NCI-H1694 treated with DMSO at 0.1 percent for 48 hours (cell line): ENCODE results near the gene LYPD8.
"Not testable (repeated sequence)": the region's sequence is repeated elsewhere in the genome, so short reads cannot be mapped to it uniquely, and the experiment has no call there.

Experiments
- DNase-seq: peaks from one replicate; lab custom pipeline; 2025; lab: John Stamatoyannopoulos, UW

The LYPD8 gene

GRCh38 chr1:248755517-248755916 is at the start of gene LYPD8:
Gene LYPD8 (minus strand): TSS chr1:248755759. CDS start chr1:248751081, 4,678 bp downstream.
- DNase-seq = no peak

DNA sequence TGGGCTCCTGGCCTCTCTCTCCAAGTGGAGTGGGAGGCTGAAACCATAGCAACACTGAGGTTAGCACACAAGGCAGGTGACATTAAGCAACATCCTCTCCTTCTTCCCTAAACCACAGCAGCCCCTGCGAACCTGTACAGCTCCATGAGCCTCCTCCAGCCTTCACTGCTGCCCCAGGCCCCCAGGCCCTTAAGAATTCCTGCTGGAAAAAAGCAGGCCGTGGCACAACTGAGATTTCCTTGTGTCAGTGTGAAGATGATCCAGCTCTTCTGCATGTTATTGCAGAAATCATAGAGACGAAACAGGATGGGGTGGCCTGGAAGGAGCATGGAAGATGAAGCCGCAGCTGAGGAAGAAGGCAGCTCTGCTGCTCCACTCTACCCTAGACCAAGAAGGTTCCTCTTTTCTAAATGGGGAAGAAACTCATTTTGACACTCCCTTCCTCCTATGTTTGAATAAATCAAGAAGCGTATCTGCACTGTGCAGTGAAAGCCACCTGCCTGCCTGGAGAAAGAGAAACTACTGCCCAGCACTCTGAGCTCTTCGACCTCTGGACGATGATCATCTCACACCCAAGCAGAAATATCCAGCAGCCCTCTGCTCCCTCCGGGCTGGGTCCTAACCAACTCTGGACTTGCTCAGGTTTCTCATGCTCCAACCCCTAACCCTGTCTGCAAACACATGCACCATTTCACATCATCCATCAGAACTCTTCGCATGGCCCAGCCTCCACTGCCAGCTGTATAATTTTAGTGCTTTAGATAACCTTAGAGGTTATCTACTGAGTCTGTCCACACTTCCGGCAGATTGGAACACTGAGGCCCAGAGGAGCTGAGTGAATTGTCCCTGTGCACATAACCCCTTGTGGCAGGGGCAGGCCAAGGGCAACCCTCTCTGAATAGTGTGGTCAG is 49.5 kb upstream of the LYPD8 start:
- DNase-seq = no peak

GRCh38 chr1:248803501-248803900 is 47.9 kb upstream of the LYPD8 start:
- not testable (repeated sequence) for DNase-seq

DNA sequence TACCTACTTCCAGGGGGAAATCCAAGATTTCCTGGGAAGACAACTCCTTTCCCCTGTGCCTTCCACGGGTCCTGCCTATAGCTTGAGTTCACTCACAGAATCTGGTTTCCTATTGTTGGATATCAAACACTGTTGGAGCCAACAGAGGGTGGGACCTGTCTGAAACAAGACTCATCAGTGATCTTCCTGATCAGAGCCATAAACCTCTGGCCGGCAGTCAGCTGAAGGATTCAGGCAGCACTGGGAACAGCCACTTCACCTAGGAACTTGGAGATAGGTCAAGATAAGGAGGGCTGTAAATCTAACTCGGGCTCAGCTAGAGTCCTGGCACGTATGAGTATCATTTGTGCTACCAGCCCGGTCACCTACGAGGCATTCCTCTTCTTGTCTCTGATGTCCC is 46.9 kb upstream of the LYPD8 start:
- DNase-seq = no peak

- no peak for DNase-seq
Observed at GRCh38 chr1:248800459-248800858, 44.9 kb upstream of the LYPD8 start.

- DNase-seq = no peak
Observed at GRCh38 chr1:248798791-248799190, 43.2 kb upstream of the LYPD8 start.

DNA sequence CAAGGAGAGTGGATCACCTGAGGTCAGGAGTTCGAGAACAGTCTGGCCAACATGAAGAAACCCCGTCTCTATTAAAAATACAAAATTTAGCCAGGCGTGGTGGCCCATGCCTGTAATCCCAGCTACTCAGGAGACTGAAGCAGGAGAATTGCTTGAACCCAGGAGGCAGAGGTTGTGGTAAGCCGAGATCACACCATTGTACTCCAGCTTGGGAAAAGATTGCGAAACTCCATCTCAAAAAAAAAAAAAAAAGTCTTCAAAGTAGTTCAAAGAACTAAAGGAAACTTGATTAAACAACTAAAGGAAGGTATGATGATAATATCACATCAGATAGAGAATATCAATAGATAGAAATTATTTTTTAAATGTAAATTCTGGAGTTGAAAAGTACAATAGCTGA is 39.1 kb upstream of the LYPD8 start:
- not testable (repeated sequence) for DNase-seq

DNA sequence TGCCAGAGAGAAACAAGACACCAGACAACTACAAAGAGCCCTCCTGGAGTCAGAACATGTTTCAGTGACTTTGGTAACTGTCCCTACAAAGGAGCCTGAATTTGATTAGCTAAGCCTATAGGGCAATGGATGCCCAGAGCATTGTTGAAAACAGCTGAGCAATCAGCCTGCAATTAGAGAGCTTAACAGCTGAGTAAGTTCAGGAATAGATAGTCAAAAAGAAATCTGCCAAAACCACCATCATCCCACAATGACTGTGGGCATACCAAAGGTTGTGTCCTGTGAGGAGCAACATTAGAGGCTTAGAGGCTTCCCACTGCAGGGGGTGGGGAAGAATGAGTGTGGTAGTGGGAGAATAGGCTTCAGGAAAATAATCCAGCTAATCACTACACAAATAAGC is 38.0 kb upstream of the LYPD8 start:
- DNase-seq = no peak

DNA sequence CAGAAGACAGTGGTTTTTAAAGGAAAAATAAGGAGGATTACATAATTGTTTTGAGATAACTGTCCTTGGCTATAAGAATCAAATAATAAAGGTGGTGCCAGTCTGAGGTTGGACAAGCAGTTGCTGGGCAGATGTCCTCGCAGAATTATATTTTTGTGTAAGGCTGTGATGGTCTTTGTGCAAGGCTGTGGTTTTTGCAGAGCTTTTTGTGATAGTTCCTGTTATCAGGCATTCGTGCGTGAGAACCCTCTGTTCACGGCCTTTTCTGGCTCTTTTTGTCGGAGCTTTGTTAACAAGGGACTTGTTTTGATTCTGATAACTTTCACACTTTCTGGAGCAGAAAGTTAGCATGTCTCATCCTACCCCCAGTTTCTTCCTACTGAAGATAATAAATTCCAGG is 36.8 kb upstream of the LYPD8 start:
- no peak for DNase-seq

DNA sequence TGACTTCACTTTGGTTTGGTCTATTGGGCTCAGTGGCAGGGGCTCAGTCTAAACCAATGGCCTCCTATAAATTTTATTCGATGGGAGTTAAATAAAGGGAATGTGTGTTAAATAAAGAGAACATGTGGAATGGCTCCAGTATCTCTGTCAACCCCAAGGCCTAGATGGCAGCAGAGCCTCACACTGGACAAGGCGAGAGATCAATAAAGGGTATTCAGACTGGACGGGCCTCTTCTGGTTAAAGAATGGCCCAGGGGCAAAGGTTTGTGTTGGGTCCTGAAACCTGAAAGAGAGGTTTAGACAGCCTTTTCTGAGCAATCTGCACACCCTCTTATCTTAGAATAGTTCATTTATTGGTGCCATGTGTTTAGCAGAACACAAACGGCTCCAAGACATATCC is 35.5 kb upstream of the LYPD8 start:
- no peak for DNase-seq

- DNase-seq = no peak
Observed at GRCh38 chr1:248790456-248790855, 34.9 kb upstream of the LYPD8 start.

DNA sequence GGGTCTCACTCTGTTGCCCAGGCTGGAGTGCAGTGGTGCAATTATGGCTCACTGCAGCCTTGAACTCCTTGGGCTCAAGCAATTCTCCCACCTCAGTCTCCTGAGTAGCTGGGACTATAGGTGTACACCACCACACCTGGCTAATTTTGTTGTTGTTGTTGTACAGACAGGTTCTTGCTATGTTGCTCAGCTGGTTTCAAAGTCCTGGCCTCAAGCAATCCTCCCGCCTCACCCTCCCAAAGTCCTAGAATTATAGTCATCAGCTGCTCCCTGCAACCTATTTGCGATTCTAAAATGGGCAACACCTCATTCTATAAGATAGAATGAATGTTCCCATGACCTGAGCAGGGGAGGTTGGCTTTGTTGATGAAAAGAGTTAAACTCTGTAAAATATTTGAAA is 33.8 kb upstream of the LYPD8 start:
- DNase-seq = not testable (repeated sequence)

DNA sequence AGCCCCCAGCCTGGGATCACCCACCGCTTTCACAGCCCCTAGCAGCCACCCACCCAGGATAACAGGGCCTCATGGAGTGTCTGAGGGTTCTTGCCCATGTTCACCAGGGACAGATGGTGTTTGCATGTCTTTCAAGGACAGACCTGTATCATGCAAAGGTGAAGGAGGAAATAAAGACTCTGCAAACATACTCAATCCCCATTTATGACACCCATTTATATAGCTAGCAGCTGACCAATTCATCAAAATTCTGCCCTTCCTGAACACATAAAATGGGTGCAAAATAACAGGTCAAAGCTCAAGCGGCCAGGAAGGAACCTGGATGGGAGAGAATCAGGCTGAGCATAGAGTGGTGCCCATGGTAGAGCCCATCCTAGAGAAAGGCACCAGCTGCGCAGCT is 32.8 kb upstream of the LYPD8 start:
- DNase-seq = no peak

DNA sequence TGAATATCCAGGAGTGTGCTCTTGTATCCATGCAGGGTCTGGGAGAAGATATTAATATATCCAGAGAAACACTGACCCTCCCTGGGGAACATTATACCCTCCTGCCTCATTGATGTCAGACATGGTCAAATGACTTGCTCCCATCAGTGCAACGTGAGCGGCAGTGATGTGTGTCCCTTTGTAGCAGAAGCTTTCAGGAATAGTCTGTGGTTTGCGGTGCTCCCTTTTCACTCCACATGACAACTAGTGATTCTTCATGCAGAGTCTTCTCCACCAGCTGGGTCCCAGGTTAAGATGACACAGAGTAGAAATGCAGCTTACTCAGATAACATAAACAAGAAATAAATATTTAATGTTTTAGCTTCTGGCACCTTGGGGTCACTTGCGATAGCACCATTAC is 31.9 kb upstream of the LYPD8 start:
- DNase-seq = no peak

DNA sequence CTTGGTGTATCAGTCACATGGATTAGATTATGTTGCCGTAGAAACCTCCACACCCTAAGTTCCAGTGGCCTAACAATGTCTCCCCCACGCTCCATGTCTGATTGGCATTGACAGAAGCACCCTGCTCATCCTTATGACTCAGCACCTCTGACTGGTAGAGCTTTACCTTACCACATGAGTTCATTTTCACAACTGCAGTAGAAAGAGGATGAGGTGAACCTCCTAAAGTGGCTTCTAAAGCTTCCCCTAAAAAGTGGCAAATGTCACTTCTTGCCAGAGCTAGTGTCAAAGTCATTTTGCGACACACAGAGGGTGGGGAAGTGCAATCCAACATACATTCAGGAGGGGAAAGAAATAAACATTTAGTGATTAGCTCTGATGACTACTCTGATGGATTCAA is 30.6 kb upstream of the LYPD8 start:
- DNase-seq = no peak

- no peak for DNase-seq
Observed at GRCh38 chr1:248783367-248783766, 27.8 kb upstream of the LYPD8 start.

- no peak for DNase-seq
Observed at GRCh38 chr1:248782416-248783141, 27.0 kb upstream of the LYPD8 start.

DNA sequence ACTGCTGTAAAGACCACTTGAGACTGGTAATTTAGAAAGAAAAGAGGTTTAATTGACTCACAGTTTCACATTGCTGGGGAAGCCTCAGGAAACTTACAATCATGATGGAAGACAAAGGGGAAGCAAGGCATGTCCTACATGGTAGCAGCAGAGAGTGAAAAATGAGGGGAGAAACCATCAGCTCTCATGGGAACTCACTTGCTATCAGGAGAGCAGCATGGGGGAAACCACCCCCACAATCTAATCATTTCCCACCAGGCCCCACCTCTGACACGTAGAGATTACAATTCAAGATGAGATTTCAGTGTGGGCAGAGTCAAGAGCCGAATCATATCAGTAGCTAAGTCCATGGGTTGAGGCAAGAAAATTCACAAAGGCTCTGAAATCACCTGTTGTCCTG is 23.8 kb upstream of the LYPD8 start:
- DNase-seq = no peak

GRCh38 chr1:248778906-248779305 is 23.3 kb upstream of the LYPD8 start:
- no peak for DNase-seq

GRCh38 chr1:248776991-248777390 is 21.4 kb upstream of the LYPD8 start:
- DNase-seq = no peak

DNA sequence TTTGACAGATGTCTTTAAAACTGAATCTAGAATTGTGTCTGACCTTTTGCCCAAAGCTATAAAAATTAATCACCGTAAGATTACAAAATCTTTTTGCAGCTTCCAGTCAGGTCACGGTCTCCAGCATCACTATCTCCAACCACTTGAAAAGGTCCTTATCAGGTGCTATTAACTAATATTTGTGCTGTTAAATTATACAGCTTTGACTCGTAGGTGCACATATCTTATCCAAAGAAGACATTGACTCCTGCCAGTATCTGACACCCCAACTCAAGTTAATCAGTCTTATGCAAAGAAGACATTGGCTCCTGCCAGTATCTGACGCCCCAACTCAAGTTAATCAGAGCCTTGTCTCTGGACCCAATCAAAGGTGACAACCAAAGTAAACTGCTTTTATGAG is 19.9 kb upstream of the LYPD8 start:
- no peak for DNase-seq

- no peak for DNase-seq
Observed at GRCh38 chr1:248759644-248760043, 4.1 kb upstream of the LYPD8 start.

- no peak for DNase-seq
Observed at GRCh38 chr1:248758352-248758751, 2.8 kb upstream of the LYPD8 start.
